GM12878 (cell line): ENCODE measurements around the gene HSPBP1.

Source experiments
- BHLHE40 ChIP-seq, 2 experiments: fragments of 450-650 bp in 1 of 2; IDR thresholded peaks; 2 replicates each; pipeline ENCODE4 v1.6.1; 2011 to 2017; ENCODE audit warnings: low read depth in 2 of 2, borderline replicate concordance in 1 of 2, improper control_type of control experiment in 1 of 2, low read length in 1 of 2, mild to moderate bottlenecking in 1 of 2
- CHD4 ChIP-seq: fragments of 200-600 bp; sonication (generic); IDR thresholded peaks from 2 replicates; pipeline ENCODE4 v1.6.1; 2016; ENCODE audit warnings: mild to moderate bottlenecking
- CTCF ChIP-seq, 3 experiments: IDR thresholded peaks in 2 of 3; conservative IDR thresholded peaks in 1 of 3; 2 replicates each; pipeline ENCODE4 v1.5.1; 2011; ENCODE audit warnings: low read depth in 3 of 3, low read length in 3 of 3, mild to moderate bottlenecking in 3 of 3, control low read depth in 2 of 3, moderate library complexity in 2 of 3, inconsistent platforms in 1 of 3, mixed read lengths in 1 of 3; ENCODE audit not compliant: control insufficient read depth in 2 of 3, insufficient read depth in 1 of 3; ENCODE audit errors: extremely low read depth in 1 of 3
- IKZF1 ChIP-seq: fragments of 450-650 bp; conservative IDR thresholded peaks from 2 replicates; pipeline ENCODE4 v1.6.1; 2017; ENCODE audit warnings: antibody characterized with exemption, mild to moderate bottlenecking
- NR2C2 ChIP-seq: IDR thresholded peaks from 2 replicates; pipeline ENCODE4 v1.6.1; 2011; ENCODE audit warnings: borderline replicate concordance, low read depth; ENCODE audit not compliant: control insufficient read depth, insufficient read length
- PKNOX1 ChIP-seq: fragments of 450-650 bp; IDR thresholded peaks from 2 replicates; pipeline ENCODE4 v1.6.1; 2016; ENCODE audit warnings: mild to moderate bottlenecking
- PML ChIP-seq: IDR thresholded peaks from 2 replicates; pipeline ENCODE4 v1.6.1; 2012; ENCODE audit warnings: low read length, inconsistent platforms
- POLR2A ChIP-seq: IDR thresholded peaks from 2 replicates; pipeline ENCODE4 v1.6.1; 2011; ENCODE audit warnings: low read depth, mild to moderate bottlenecking, low read length
- REST ChIP-seq: IDR thresholded peaks from 2 replicates; pipeline ENCODE4 v1.6.1; 2012; ENCODE audit warnings: mild to moderate bottlenecking, low read depth, low read length
- RFX5 ChIP-seq: IDR thresholded peaks from 2 replicates; pipeline ENCODE4 v1.6.1; 2011; ENCODE audit warnings: low read depth, low read length, improper control_type of control experiment
- SP1 ChIP-seq: IDR thresholded peaks from one replicate; pipeline ENCODE4 v1.6.1; 2011; ENCODE audit warnings: low read depth, low read length
- USF1 ChIP-seq: IDR thresholded peaks from 2 replicates; pipeline ENCODE4 v1.6.1; 2011; ENCODE audit warnings: borderline replicate concordance, low read depth, mild to moderate bottlenecking, moderate library complexity, mixed read lengths, low read length; ENCODE audit not compliant: insufficient read depth; ENCODE audit errors: extremely low read length
- YY1 ChIP-seq: IDR thresholded peaks from 2 replicates; pipeline ENCODE4 v1.6.1; 2011; ENCODE audit warnings: low read depth, mild to moderate bottlenecking, low read length
- TF ChIP-seq, protein P1 (sequence below): fragments of 450-650 bp; IDR thresholded peaks from 2 replicates; pipeline ENCODE4 v1.6.1; 2017; ENCODE audit warnings: borderline replicate concordance

DNA sequence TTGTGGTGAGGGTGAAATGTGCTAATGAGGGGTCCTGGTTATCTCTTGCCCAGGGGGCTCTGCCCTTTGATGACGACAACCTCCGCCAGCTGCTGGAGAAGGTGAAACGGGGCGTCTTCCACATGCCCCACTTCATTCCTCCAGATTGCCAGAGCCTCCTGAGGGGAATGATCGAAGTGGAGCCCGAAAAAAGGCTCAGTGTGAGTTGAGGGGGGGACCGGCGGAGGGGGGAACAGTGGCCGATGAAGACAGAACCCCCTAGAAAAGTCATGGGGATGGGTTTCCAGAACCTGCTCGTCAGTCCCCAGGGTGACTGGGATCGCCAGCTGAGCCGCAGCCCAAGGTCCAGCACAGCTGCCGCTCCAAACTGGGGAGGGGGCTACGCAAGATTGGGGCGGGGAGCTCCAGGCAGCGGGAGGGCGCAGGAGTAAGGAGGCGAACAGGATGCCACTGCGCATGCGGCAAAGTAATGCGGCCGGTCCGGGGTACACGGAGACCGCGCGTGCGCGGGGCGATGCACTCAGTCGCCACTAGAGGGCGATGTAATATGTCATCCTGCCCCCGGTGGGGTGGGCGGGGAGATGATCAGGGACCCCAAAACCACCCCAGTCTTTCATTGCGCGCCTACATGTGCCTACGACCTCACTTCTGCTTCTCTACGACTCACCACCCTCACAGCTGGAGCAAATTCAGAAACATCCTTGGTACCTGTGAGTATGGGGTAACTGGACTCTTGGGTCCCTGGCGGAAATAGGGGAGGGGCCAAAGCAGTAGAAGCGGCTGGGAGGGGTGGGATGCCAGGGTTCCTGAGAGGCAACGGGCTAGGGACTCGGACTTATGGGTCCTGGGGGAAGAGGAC, 21.8 kb upstream of the HSPBP1 start:
- TF ChIP-seq RFX5 (no peak), POLR2A (peak; percentile 37; the same call in 1 of the 2 replicates), PML (no peak), YY1 (no peak), BHLHE40 (IDR thresholded peaks at IDR 0.05; ENCODE audit: borderline replicate concordance in 1 of 2, low read depth in 2 of 2, low read length in 1 of 2) (peak; percentile 30 to 46; a peak in 1 of 4 replicates), USF1 (no peak), IKZF1 (peak; percentile 84), PKNOX1 (no peak), REST (no peak), SP1 (peak; percentile 35), CHD4 (no peak), CTCF (IDR thresholded peaks at IDR 0.05 in 2 of 3, conservative IDR thresholded peaks at IDR 0.05 in 1 of 3; ENCODE audit: control insufficient read depth in 2 of 3, extremely low read depth in 1 of 3, insufficient read depth in 1 of 3, low read depth in 3 of 3, low read length in 3 of 3) (peak; percentile 91 to 97 (median 95)), NR2C2 (no peak)
- TF ChIP-seq, protein P1, sequence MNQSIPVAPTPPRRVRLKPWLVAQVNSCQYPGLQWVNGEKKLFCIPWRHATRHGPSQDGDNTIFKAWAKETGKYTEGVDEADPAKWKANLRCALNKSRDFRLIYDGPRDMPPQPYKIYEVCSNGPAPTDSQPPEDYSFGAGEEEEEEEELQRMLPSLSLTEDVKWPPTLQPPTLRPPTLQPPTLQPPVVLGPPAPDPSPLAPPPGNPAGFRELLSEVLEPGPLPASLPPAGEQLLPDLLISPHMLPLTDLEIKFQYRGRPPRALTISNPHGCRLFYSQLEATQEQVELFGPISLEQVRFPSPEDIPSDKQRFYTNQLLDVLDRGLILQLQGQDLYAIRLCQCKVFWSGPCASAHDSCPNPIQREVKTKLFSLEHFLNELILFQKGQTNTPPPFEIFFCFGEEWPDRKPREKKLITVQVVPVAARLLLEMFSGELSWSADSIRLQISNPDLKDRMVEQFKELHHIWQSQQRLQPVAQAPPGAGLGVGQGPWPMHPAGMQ = no peak
